Lung (tissue), 12 donors: Measurements from ENCODE around the gene HTRA2. TPM values are rescaled to one million over a fixed set of nuclear protein-coding genes. Genes with fewer than 3 reads are reported as not detected.

Experiments
- ATAC-seq: fragments of 200-7000 bp; cut with Tn5 transposase; one replicate; pipeline ENCODE4 v1.9.1; 2020; ENCODE audit warnings: moderate number of reproducible peaks; ENCODE audit not compliant: insufficient read depth, low FRiP score
- DNase-seq, 3 donors: peaks; one replicate each; pipeline ENCODE4 v3.0.0-alpha.2; 2013 to 2017
- H3K27ac ChIP-seq, 2 donors: one replicate each; pipeline ENCODE4 v1.5.1; 2013; ENCODE audit warnings: mild to moderate bottlenecking in 2 of 2, moderate library complexity in 2 of 2, control low read depth in 1 of 2, inconsistent platforms in 1 of 2, low read depth in 1 of 2, low read length in 1 of 2
- H3K27me3 ChIP-seq, 3 donors: one replicate each; pipeline ENCODE4 v1.5.1; 2013; ENCODE audit warnings: low read length in 2 of 3; ENCODE audit not compliant: control insufficient read depth in 3 of 3, insufficient read depth in 3 of 3
- H3K36me3 ChIP-seq, 4 donors: one replicate each; pipeline ENCODE4 v1.5.1; 2013; ENCODE audit warnings: low read length in 4 of 4, mild to moderate bottlenecking in 1 of 4, moderate library complexity in 1 of 4; ENCODE audit not compliant: control insufficient read depth in 4 of 4, insufficient read depth in 4 of 4
- H3K4me1 ChIP-seq, 5 donors: one replicate each; pipeline ENCODE4 v1.5.1; 2013; ENCODE audit warnings: low read length in 5 of 5, mild to moderate bottlenecking in 2 of 5, moderate library complexity in 1 of 5; ENCODE audit not compliant: control insufficient read depth in 5 of 5, insufficient read depth in 5 of 5
- H3K4me3 ChIP-seq: one replicate; pipeline ENCODE4 v1.5.1; 2013; ENCODE audit warnings: mild to moderate bottlenecking, control low read depth, moderate library complexity
- H3K9ac ChIP-seq, 2 donors: one replicate each; pipeline ENCODE4 v1.5.1; 2013; ENCODE audit warnings: low read length in 2 of 2, control low read depth in 1 of 2; ENCODE audit not compliant: insufficient read depth in 1 of 2
- H3K9me3 ChIP-seq, 4 donors: one replicate each; pipeline ENCODE4 v1.5.1; 2013; ENCODE audit warnings: low read length in 3 of 4, mild to moderate bottlenecking in 1 of 4, moderate library complexity in 1 of 4; ENCODE audit not compliant: control insufficient read depth in 4 of 4, insufficient read depth in 3 of 4
- CTCF ChIP-seq: IDR thresholded peaks from 2 replicates; pipeline ENCODE4 v1.5.1; 2012; ENCODE audit warnings: mild to moderate bottlenecking; ENCODE audit errors: control extremely low read depth, extremely low read depth
- WGBS, 2 donors: extraction: QIAGEN DNeasy Blood & Tissue Kit; methylation state at CpG; one replicate each; pipeline ENCODE4 v1.1.7; 2013; 5-methylcytosine and 5-hydroxymethylcytosine counted together
- polyA plus RNA-seq, 2 donors: library from polyadenylated mRNA; stranded (reverse); fragments of 200-250 nt; gene quantifications; one replicate each; pipeline ENCODE4 v1.2.1, GENCODE V29; 2013
- total RNA-seq, 2 donors: library from RNA; depleted of rRNA in 1 of 2; stranded (reverse); fragments of >200 nt in 1 of 2; gene quantifications; one replicate each; pipeline ENCODE4 v1.2.1, GENCODE V29; 2014 to 2021
- donor health status: control.
- donor health status: control.
- donor health status: Bipolar disorder and iron deficiency.
- donor health status: healthy.
- donor health status: DM: yes; HTN: yes; CAD: no.

Gene HTRA2
- total and polyA plus RNA-seq, 4 donors = 26.6 to 42.1 (median 31.6) TPM

- H3K27ac ChIP-seq = no peak overlapping the region
These were observed 46.6 kb downstream of the HTRA2 start for GRCh38 chr2:74576211-74576862.

GRCh38 chr2:74576863-74577229 is 47.1 kb downstream of the HTRA2 start:
- H3K27ac ChIP-seq = no peak overlapping the region
- H3K4me1 ChIP-seq = no peaks in the 10 kb centered on the region
- WGBS, 2 donors = 17 to 35% methylated on average over 1 of the region's 1 CpG
- H3K36me3 ChIP-seq = no peaks in the 10 kb centered on the region
- no peak overlapping the region for H3K4me3 ChIP-seq
- H3K27me3 ChIP-seq = no peaks in the 10 kb centered on the region
- DNase-seq = peak in 2 of 3 donors; percentile 11 to 35
- no peak for TF ChIP-seq CTCF
- no peak overlapping the region for H3K9ac ChIP-seq
- H3K9me3 ChIP-seq = no peaks in the 10 kb centered on the region
- peak; percentile 49 for ATAC-seq

More at GRCh38 chr2:74576211-74576862, 46.6 kb downstream of the HTRA2 start:
- H3K9ac ChIP-seq = no peak overlapping the region
- no peak overlapping the region for H3K4me3 ChIP-seq
- H3K4me1 ChIP-seq = no peaks in the 10 kb centered on the region
- no peaks in the 10 kb centered on the region for H3K27me3 ChIP-seq
- ATAC-seq (no peak), DNase-seq (no peak)
- no peak for TF ChIP-seq CTCF
- H3K9me3 ChIP-seq = no peaks in the 10 kb centered on the region
- no peaks in the 10 kb centered on the region for H3K36me3 ChIP-seq
- WGBS, 2 donors = 70 to 83% methylated on average over 7 of the region's 7 CpGs

- Histone ChIP-seq H3K36me3 (no peaks in the 10 kb centered on the region), H3K27ac (no peak overlapping the region), H3K4me1 (no peaks in the 10 kb centered on the region), H3K4me3 (no peak overlapping the region), H3K27me3 (no peaks in the 10 kb centered on the region), H3K9me3 (no peaks in the 10 kb centered on the region), H3K9ac (no peak overlapping the region)
- ATAC-seq (peak; percentile 28), DNase-seq (peak in 2 of 3 donors; percentile 27 to 37)
- WGBS, 2 donors = 10 to 33% methylated on average over 2 of the region's 2 CpGs
- TF ChIP-seq CTCF = no peak
These were observed 47.7 kb downstream of the HTRA2 start for GRCh38 chr2:74577448-74577847.

GRCh38 chr2:74578408-74578807 is 48.7 kb downstream of the HTRA2 start:
- Histone ChIP-seq H3K36me3 (no peaks in the 10 kb centered on the region), H3K9ac (no peak overlapping the region), H3K4me1 (no peaks in the 10 kb centered on the region), H3K27ac (peak overlapping the region in 1 of 2 donors; percentile 47), H3K27me3 (no peaks in the 10 kb centered on the region), H3K9me3 (no peaks in the 10 kb centered on the region), H3K4me3 (no peak overlapping the region)
- 49 to 72% methylated on average over 3 of the region's 3 CpGs for WGBS, 2 donors
- DNase-seq = no peak
- ATAC-seq = no peak
- no peak for TF ChIP-seq CTCF
